ENCODE measurements around the gene TMEM205.
"Not testable (repeated sequence)": the region's sequence is repeated elsewhere in the genome, so short reads cannot be mapped to it uniquely, and the experiment has no call there.

GRCh38 chr19:11379269-11379845 is 33.3 kb upstream of the TMEM205 start:
- not testable (repeated sequence) for TF ChIP-seq POLR2A, CTCF (IDR thresholded peaks at IDR 0.05)
